Memory B cell (primary cell): ENCODE data around the gene TPRN.

Experiments used
- ATAC-seq: fragments of 150-1000 bp; cut with Tn5 transposase; 2 replicates; pipeline ENCODE4 v1.10.0; 2021; ENCODE audit warnings: low read depth, mild to moderate bottlenecking, moderate library complexity
- DNase-seq, 2 donors: peaks; one replicate each; pipeline ENCODE4 v3.0.0; 2022; ENCODE audit warnings: low spot score in 2 of 2
- H3K27ac Mint-ChIP-seq: one replicate; pipeline ENCODE4 v1.8.0; 2022; ENCODE audit warnings: mild to moderate bottlenecking, moderate library complexity, mixed read lengths
- H3K27me3 Mint-ChIP-seq: one replicate; pipeline ENCODE4 v1.8.0; 2022; ENCODE audit warnings: mixed read lengths
- H3K36me3 Mint-ChIP-seq: one replicate; pipeline ENCODE4 v1.8.0; 2022; ENCODE audit warnings: mild to moderate bottlenecking, mixed read lengths
- H3K4me1 Mint-ChIP-seq: one replicate; pipeline ENCODE4 v1.8.0; 2022; ENCODE audit warnings: mixed read lengths
- H3K4me3 Mint-ChIP-seq: one replicate; pipeline ENCODE4 v1.8.0; 2022; ENCODE audit warnings: mild to moderate bottlenecking, moderate library complexity, mixed read lengths
- H3K9me3 Mint-ChIP-seq: one replicate; pipeline ENCODE4 v1.8.0; 2022; ENCODE audit warnings: mixed read lengths

The TPRN gene

DNA sequence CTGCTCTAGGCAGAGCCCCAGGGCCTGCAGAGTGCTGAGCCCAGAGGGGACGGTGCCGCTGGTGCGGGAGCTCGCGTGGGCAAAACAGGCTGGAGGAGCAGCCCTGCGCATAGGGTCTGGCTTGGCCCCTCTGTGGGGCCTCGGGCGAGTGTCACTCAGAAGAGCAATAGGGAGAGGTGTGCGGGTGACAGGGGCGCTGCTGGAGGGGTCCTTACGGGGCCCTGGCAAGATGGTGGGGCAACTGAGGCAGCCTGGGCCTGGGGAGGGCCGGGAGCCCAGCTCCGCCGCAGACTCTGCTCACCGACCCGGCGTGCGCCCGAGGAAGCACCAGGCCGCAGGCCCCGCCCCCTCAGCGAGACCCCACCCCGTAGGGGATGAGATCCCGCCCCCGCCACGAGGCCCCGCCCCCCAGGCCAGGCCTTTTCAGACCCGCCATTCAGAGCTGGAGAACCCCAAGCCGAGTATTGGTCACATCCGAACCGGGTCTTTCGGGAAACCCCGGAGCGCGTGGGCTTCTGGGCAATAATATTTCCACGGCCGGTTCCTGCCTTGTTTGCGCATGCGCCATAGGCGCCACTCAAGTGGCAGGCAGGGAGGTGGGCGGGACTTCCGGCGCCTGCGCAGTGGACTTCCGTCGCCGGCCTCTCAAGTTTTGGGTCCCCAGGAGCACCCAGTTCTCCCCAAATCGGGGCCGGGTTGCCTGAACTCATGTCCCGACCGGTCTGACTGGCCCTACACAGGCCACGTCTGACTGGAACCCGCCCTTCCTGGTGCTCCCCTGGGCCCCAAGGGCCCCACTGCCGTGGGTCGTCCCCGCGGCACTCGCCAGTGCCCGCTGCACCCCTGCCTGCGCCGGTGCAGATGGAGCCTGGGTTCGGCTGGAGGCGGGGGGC lies 22.8 kb upstream of the TPRN start:
- peaks cover 2% of the 10 kb centered on the region for H3K36me3 Mint-ChIP-seq
- peak overlapping the region; percentile 75 for H3K27ac Mint-ChIP-seq
- peak; percentile 87 for ATAC-seq
- peaks cover 6% of the 10 kb centered on the region for H3K27me3 Mint-ChIP-seq
- peaks cover 7% of the 10 kb centered on the region for H3K4me1 Mint-ChIP-seq
- peak; percentile 95 to 96 for DNase-seq
- no peaks in the 10 kb centered on the region for H3K9me3 Mint-ChIP-seq
- peak overlapping the region; percentile 89 for H3K4me3 Mint-ChIP-seq

GRCh38 chr9:137222190-137223077 lies 21.9 kb upstream of the TPRN start, which contains the start of gene RNF208:
TSS of gene RNF208 (minus strand) at chr9:137222240. CDS start at chr9:137221212, 1,028 bp downstream.
- H3K9me3 Mint-ChIP-seq: no peaks in the 10 kb centered on the region
- no peaks in the 10 kb centered on the region for H3K36me3 Mint-ChIP-seq
- peak within 1 kb of the TSS; percentile 75 for H3K27ac Mint-ChIP-seq
- DNase-seq (no peak), ATAC-seq (no peak)
- H3K27me3 Mint-ChIP-seq: peaks cover 4% of the 10 kb centered on the region
- peaks cover 5% of the 10 kb centered on the region for H3K4me1 Mint-ChIP-seq
- peak within 1 kb of the TSS; percentile 89 for H3K4me3 Mint-ChIP-seq

DNA sequence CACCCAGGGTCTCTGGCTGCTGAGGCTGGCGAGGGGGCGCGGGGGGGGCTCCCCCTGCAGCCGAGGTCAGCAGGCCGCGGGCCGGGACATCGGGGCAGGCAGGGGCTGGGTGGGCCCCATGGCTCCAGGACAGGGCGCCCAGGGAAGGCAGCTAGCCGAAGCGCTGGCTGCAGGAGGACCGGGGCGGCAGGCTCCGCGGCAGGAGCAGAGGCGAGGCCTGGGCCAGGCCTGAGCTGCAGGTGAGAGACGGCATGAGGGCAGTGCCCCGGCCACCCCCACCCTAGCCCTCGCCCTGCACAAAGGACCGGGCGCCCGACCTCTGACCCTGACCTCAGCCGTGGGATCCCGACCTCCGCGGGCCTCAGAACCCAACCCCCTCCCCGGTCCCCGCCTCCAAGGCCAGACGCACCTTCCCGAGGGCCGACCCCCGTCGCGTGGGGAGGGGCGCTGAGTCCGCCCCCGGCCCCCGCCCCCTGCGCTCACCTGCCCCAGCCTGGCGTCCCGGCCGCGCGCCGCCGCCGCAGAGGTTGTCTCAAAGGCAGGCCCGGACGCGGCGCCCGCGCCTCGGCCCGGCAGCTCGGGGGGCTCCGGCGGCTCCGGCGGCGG lies 21.1 kb upstream of the TPRN start:
- no peaks in the 10 kb centered on the region for H3K36me3 Mint-ChIP-seq
- H3K4me1 Mint-ChIP-seq: peaks cover 5% of the 10 kb centered on the region
- no peak overlapping the region for H3K27ac Mint-ChIP-seq
- DNase-seq (no peak), ATAC-seq (no peak)
- no peak overlapping the region for H3K4me3 Mint-ChIP-seq
- no peaks in the 10 kb centered on the region for H3K9me3 Mint-ChIP-seq
- H3K27me3 Mint-ChIP-seq: peaks cover 4% of the 10 kb centered on the region

GRCh38 chr9:137221095-137221505 lies 20.6 kb upstream of the TPRN start:
- no peaks in the 10 kb centered on the region for H3K36me3 Mint-ChIP-seq
- H3K9me3 Mint-ChIP-seq: no peaks in the 10 kb centered on the region
- peak overlapping the region; percentile 68 for H3K4me3 Mint-ChIP-seq
- ATAC-seq (no peak), DNase-seq (no peak)
- peaks cover 4% of the 10 kb centered on the region for H3K27me3 Mint-ChIP-seq
- peaks cover 5% of the 10 kb centered on the region for H3K4me1 Mint-ChIP-seq
- no peak overlapping the region for H3K27ac Mint-ChIP-seq

GRCh38 chr9:137220317-137221094 lies 20.0 kb upstream of the TPRN start:
- peak overlapping the region; percentile 68 for H3K4me3 Mint-ChIP-seq
- peaks cover 4% of the 10 kb centered on the region for H3K27me3 Mint-ChIP-seq
- no peaks in the 10 kb centered on the region for H3K9me3 Mint-ChIP-seq
- DNase-seq (no peak), ATAC-seq (no peak)
- no peaks in the 10 kb centered on the region for H3K36me3 Mint-ChIP-seq
- H3K27ac Mint-ChIP-seq: no peak overlapping the region
- peaks cover 5% of the 10 kb centered on the region for H3K4me1 Mint-ChIP-seq

GRCh38 chr9:137219757-137220316 lies 19.3 kb upstream of the TPRN start:
- no peak for DNase-seq
- peaks cover 4% of the 10 kb centered on the region for H3K27me3 Mint-ChIP-seq
- no peaks in the 10 kb centered on the region for H3K36me3 Mint-ChIP-seq
- H3K4me1 Mint-ChIP-seq: peaks cover 5% of the 10 kb centered on the region
- peak overlapping the region; percentile 35 for H3K4me3 Mint-ChIP-seq
- no peak overlapping the region for H3K27ac Mint-ChIP-seq
- no peaks in the 10 kb centered on the region for H3K9me3 Mint-ChIP-seq
- no peak for ATAC-seq

DNA sequence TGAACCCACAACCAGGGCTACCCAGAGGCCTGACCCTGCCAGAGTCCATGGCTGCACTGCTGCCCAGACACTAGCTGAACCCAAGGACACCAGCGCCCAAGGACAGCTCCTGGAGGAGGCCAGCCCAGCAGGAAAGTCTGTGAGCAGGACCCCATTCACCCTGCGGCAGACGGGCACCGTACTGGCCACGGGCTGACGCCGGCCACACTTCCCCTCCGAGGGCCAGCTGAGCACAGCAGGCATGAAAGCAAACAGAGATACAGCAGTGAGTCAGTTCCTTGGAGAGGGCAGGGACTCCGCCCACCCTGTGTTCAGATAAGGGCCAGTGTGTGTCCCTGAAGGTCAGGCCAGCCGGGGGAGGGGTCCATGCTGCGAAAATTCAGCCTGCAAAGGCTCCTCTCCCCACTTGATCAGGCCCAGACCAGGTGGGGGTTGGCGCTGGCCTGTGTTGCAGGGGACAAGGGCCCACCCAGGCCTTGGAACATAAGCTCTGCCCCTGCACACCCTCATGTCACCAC lies 18.3 kb upstream of the TPRN start:
- H3K4me1 Mint-ChIP-seq: peaks cover 5% of the 10 kb centered on the region
- ATAC-seq: no peak
- H3K36me3 Mint-ChIP-seq: peaks cover 2% of the 10 kb centered on the region
- no peak for DNase-seq
- no peaks in the 10 kb centered on the region for H3K9me3 Mint-ChIP-seq
- no peak overlapping the region for H3K27ac Mint-ChIP-seq
- peaks cover 4% of the 10 kb centered on the region for H3K27me3 Mint-ChIP-seq
- H3K4me3 Mint-ChIP-seq: no peak overlapping the region

DNA sequence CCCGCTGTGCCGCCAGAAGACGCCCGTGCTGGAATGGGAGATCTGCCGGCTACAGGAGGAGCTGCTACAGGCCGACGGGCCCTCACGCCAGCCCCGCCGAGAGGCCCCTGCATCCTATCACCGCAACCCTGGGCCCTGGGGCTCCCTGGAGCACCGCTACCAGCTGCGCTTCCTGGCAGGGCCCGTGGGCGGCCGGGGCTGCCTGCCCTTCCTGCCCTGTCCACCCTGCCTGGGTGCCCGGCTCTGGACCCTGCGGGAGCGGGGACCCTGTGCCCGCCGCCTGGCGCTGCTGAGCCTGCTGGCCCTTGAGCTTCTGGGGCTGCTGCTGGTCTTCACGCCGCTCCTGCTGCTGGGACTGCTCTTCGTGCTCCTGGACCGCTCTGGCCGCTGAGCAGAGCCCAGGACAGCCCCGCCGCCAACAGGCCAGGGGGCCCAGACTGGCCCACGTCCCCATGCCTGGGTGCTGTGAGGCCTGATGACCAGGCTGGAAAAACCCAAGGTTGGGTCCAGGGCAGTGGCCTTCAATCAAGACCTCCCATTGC lies 17.7 kb upstream of the TPRN start:
- Mint-ChIP-seq H3K4me3 (no peak overlapping the region), H3K4me1 (peaks cover 5% of the 10 kb centered on the region), H3K9me3 (no peaks in the 10 kb centered on the region), H3K27me3 (peaks cover 4% of the 10 kb centered on the region), H3K36me3 (peaks cover 2% of the 10 kb centered on the region), H3K27ac (no peak overlapping the region)
- ATAC-seq: no peak
- no peak for DNase-seq

GRCh38 chr9:137217276-137218211 lies 17.0 kb upstream of the TPRN start:
- Mint-ChIP-seq H3K27me3 (peaks cover 4% of the 10 kb centered on the region), H3K4me1 (no peaks in the 10 kb centered on the region), H3K9me3 (no peaks in the 10 kb centered on the region)

GRCh38 chr9:137216188-137216965 lies 15.8 kb upstream of the TPRN start:
- Mint-ChIP-seq H3K4me3 (no peak overlapping the region), H3K4me1 (no peaks in the 10 kb centered on the region), H3K27ac (no peak overlapping the region), H3K9me3 (no peaks in the 10 kb centered on the region), H3K36me3 (peaks cover 2% of the 10 kb centered on the region), H3K27me3 (peaks cover 4% of the 10 kb centered on the region)
- no peak for ATAC-seq
- no peak for DNase-seq

More at GRCh38 chr9:137217276-137218211, 17.0 kb upstream of the TPRN start:
- ATAC-seq (no peak), DNase-seq (no peak)
- H3K36me3 Mint-ChIP-seq: peaks cover 2% of the 10 kb centered on the region
- peak overlapping the region; percentile 14 for H3K4me3 Mint-ChIP-seq
- no peak overlapping the region for H3K27ac Mint-ChIP-seq

- no peak for DNase-seq
- H3K9me3 Mint-ChIP-seq: no peaks in the 10 kb centered on the region
- peaks cover 1% of the 10 kb centered on the region for H3K27me3 Mint-ChIP-seq
- H3K36me3 Mint-ChIP-seq: peaks cover 2% of the 10 kb centered on the region
- ATAC-seq: no peak
- H3K4me1 Mint-ChIP-seq: peaks cover 2% of the 10 kb centered on the region
- no peak overlapping the region for H3K27ac Mint-ChIP-seq
- no peak overlapping the region for H3K4me3 Mint-ChIP-seq
Measured at GRCh38 chr9:137215196-137215986, 14.8 kb upstream of the TPRN start.
